COLO668 (cell line): ENCODE data around the gene RPTOR.
A peak's percentile ranks its signal among the peaks of the same experiment; 100 is the strongest.

Experiments
- DNase-seq: peaks from one replicate; lab custom pipeline; 2025; ENCODE audit not compliant: unreplicated experiment; lab: John Stamatoyannopoulos, UW

RPTOR gene

GRCh38 chr17:80983545-80983944, 438.9 kb downstream of the RPTOR start:
- DNase-seq = no peak

DNA sequence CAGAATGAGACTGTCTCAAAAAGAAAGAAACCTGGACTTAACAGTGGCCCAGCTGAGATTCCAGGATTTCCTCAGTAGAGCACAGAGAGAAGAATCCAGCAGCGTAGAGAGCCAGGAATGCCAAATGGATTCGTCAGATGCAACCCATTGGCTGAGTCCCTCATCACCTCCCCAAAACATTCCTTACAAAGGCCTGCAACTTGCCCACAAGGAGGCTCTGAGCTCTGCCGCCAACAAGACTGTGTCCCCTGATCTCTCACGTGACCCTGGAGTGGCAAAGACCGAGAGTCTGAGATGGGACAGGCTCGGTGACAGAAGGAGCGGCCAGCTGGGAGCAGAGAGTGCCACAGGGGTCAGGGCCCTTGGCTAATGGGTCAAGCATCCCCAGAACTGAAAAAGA, 440.1 kb downstream of the RPTOR start:
- no peak for DNase-seq

DNA sequence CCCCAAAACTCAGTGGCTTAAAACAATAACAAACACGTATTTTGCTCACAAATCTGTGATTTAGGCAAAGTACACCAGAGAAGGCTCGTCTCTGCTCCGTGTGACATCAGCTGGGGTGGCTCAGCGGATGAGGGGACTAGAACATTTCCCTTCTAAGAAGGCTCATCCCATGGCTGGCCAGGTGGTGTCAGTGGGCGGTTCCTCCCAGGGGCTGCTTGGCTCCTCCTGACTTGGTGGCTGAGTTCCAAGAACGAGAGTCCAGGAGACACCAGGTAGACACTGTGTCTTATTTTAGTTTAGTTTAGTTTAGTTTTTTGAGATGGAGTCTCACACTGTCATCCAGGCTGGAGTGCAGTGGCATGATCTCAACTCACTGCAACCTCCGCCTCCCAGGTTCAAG, 441.4 kb downstream of the RPTOR start:
- DNase-seq = no peak

GRCh38 chr17:80986816-80987475, 442.3 kb downstream of the RPTOR start:
- DNase-seq = no peak

DNA sequence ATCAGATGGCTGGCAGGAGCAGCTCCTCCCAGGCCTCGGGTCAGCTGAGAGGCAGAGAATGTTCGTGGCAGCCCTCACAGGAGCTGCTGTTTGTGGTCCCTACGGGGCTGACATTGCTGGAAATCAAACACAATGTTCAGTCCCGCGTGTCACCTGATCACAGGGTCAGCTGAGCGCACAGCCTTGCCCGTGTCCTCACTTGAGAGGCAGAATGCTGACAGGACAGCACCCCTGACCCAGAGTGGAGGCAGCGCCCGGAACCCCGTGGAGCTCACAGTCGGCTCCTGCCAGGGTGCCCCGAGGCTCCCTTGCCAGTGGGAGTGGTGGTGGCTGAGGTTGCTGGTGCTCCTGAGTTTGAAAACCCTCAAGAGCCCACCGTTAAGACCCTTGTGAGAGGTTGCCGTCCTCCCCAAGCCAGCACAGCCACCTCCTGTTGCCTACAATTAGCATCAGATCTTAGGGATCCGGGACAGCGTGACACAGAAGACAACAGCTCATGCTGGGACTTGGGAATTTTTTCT, 443.4 kb downstream of the RPTOR start:
- no peak for DNase-seq

- no peak for DNase-seq
Measured at GRCh38 chr17:80989586-80989913, 444.9 kb downstream of the RPTOR start.

- DNase-seq = no peak
Measured at GRCh38 chr17:80990921-80991644, 446.4 kb downstream of the RPTOR start.

DNA sequence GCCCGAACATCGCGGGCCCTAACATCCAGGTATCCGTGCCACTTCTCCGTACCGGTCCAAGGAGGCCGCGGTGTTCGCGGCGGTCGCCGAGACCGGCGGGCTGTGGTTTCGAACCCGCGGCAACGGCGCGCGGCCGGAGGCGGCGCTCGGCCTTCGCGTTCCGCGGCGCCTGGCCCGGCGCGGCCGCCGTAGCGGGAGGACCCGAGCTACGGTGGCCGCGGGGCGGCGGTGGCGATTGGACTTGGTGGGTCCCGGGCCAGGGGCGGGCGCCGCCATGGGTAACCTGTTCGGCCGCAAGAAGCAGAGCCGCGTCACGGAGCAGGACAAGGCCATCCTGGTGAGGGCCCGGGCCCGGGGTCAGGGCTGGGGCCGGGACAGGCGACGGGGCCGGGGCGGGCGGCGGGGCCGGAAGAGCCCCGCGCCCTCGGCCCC, 447.0 kb downstream of the RPTOR start, which contains the start of gene CHMP6:
TSS of gene CHMP6 (plus strand) at position 197 of the 432 bp plus-strand sequence. CDS start at position 275, 78 bp downstream.
- peak; percentile 84 for DNase-seq

DNA sequence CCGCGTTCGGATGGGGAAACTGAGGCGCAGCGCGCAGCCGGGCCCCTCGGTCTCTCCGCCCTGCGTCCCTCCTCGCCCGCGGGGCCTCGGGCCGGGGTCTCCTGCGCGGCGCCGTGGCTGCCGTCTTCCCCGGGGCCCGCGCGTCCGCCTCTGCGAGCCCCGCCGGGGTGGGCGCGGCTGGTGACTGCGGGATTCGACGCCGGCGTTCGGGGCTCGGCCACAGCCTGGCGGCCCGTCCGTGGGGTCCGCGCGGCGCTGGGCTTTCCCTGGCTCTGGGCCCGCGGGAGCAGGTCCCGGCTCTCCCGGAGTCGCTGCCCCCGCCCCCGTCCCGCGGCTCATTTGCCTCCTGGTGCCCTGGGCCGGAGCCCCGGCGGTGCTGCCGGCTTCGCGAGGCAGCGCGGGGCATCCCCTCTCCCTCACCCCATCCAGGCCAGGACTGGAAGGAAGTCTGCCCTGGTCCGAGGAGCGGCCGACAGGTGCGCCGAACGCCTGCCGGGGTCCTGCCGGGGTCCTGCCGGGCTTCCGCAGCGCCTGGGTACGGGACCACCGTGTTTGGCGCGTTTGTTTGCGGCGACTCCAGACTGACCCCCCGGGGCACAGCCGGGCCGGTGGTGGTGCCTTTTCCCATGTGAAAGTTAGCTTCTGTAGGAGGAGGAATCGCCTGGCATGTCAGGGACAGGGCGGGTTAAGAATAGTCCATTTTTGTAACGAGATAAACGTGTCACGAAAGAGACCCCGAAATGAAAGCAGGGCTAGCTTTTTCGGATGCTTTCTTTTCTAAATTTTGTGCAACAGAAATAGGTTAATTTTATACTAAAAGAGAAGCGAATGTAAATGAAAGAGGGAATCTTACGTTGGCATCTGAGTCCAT, 447.7 kb downstream of the RPTOR start:
- DNase-seq = peak; percentile 9

- DNase-seq = no peak
Measured at GRCh38 chr17:80992948-80993624, 448.4 kb downstream of the RPTOR start.

DNA sequence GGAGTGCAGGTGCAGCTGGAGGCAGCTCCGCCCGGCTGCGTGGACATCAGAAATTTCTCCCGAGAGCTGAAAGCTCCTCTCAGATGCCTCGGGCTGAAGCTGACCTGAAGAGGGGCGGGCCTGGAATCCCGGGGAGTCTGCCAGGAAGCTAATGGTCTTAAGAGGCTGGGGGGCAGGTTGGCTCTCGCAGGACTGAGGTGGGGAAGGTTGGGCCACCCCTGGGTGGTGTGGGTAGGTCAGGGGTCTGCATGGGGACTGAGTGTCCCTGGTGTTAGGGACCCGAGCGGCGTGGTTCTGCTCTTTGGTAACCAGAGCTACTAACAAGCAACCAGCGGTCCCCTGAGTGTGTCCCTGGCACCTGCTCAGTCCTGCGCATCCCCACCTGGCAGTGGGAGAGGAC, 450.5 kb downstream of the RPTOR start:
- DNase-seq = peak; percentile 68

GRCh38 chr17:80996422-80997305, 452.0 kb downstream of the RPTOR start:
- DNase-seq = no peak

GRCh38 chr17:80997424-80998117, 452.9 kb downstream of the RPTOR start:
- DNase-seq = no peak

- no peak for DNase-seq
Measured at GRCh38 chr17:80998118-80998747, 453.6 kb downstream of the RPTOR start.

DNA sequence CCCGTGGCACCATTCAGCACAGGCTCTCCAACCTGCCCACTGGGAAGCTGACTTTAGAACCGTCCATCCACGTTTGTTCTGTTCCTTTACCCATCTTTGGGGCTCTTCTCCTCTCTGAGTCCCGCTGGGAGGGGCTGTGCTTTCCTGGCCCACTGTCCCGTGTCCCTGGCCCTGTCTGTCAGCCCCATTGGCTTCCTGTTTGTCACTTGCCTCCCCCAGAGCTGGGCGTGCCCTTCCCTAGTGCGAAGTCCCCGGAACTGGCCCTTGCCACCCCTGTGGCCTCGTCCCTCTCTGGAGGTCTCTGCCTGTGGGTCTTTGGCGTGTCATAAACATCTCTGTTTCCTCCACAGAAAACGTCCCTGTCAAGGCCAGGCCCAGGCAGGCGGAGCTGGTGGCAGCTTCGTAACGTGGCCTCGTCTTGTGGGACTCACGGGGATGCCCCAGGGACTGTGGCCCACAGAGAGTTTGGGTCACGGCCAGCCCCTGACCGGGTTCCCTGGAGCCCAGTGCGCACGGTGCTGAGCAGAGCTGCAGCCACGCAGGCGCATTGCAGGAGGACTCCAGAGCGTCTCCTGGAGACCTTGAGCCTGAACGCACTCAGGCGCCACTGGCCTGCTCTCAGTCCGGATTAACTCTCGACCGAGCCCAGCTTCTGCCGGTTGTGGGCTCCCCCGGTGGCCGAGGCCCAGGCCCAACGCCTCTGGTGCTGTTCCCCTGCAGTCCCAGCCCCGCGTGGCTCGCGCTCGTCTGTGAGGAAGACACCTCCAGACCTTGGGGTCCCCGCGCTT, 454.3 kb downstream of the RPTOR start:
- no peak for DNase-seq

DNA sequence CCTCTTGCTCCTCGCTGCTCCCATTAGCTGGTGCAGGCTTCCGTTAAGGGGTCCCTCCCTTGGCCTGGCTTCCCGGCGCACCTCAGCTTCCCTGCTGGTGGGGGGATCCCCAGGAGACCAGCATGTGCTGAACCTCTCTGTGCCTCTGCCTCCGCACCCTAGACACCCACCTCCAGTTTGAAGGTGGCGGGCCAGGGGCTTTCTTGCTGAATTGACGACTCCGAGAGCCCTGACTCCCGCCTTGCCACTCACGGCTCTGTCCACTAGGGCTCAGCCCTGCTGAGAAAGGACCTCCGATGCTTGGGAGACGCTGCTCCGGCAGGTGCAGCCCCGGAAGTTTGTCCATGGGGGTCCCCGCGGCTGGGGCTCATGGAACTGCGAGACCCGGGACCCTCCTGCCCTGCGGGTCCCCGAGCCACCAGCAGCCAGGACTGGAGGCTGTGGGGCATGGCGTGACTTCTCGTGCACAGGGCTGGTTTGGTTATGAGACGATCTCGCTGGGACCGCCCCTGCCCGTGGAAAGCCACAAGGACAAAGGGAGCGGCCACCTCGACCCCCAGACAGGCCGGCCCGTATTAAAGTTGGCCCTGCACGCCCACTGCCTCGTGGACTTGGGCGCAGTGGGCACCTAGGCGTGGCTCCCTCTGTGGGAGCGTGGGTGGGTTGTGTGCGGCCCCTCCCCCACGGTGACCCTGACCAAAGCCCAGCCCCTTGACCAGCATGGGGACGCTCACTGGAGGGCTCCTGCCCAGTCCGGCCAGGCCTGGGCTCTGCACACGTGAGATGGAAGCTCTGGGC, 455.1 kb downstream of the RPTOR start:
- no peak for DNase-seq

- no peak for DNase-seq
Measured at GRCh38 chr17:81000334-81000630, 455.6 kb downstream of the RPTOR start.
